GM18498 (cell line): Measurements from ENCODE around the gene SBF2.
"Not testable (repeated sequence)": the region's sequence is repeated elsewhere in the genome, so short reads cannot be mapped to it uniquely, and the experiment has no call there.

Experiments used
- ATAC-seq: cut with Tn5 transposase; IDR thresholded peaks from one replicate; pipeline ENCODE4 v1.9.1; 2021; ENCODE audit warnings: mild to moderate bottlenecking, moderate library complexity; ENCODE audit not compliant: unreplicated experiment

The SBF2 gene

DNA sequence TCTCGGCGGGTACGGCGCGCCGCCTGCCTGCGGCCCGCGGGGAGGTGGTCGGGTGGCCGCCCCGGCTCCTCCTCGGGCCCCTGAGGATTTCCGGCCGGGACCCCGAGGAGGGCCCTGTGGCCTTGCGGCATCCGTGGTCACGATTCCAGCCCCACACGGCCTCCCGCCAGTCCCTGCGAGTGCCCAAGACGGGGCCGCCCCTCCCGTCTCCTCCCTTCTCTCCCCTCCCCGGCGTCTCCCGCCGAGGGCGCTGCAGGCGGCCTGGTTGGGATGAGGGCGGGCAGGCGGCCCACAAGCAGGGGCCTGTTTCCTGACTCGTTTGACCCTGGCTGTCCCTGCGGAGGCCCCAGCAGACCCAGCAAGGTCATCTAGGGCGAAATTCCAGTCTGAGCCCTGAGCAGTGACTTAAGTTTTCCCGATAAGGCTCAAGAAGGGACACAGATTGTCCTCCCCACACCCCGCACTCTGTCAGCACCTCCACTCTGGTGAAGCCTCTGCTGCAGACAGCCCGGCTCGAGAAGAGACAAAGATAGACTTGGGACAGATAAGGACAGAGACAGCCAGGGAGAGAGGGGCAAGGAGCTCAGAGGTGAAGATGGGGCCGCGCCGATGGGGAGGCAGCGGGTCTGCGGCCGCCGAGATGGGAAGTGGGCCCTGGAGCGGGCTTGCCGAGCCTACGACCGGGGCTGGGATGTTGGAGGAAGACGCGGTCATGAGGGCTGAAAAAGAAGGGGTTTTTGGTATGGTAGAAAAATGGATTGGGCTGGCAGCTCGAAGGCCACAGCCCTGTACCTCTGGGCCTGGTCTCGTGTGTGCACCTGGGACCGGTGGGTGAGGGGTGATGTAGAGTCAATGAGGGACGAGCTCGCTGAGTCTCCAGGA is 535.1 kb downstream of the SBF2 start:
- peak; percentile 33 for ATAC-seq

DNA sequence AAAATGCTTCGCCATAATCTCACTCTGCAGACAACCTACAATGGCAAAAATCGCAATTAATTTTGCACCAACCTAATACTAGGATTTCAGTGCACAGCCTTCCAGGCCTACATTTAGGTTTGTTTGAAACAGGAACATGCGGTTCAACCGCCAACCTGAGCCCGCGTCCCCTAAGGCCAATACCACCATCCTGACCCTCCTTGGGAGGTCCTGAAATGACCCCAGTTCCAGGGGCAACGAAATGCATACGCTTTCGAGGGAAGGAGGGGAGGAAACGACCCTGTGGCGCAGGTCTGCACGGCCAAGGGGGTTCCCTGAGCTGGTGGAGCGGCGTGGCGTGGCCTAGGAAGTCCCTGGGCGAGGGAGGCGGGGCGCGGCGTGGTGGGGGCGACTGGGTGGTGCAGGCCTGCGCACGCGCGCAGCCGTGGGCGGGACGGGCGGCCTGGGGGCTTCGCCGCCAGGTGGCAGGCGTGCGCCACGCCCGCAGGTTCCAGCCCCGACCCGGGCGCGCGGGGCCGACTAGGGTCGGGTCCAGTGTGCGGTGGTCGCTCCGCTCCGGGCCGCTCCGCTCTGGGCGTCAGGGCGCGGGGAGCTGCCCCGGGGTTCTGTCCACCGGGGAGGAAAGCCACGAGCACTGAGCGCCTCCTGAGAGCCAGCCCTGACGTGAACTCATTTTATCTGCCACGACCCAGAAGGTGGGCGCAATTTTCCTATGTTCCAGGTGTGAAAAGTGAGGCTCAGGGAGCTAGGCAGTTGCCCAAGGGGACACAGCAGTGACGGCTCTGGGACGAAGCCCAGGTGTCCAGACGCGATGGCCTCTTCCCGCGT is 536.0 kb downstream of the SBF2 start:
- peak; percentile 68 for ATAC-seq

DNA sequence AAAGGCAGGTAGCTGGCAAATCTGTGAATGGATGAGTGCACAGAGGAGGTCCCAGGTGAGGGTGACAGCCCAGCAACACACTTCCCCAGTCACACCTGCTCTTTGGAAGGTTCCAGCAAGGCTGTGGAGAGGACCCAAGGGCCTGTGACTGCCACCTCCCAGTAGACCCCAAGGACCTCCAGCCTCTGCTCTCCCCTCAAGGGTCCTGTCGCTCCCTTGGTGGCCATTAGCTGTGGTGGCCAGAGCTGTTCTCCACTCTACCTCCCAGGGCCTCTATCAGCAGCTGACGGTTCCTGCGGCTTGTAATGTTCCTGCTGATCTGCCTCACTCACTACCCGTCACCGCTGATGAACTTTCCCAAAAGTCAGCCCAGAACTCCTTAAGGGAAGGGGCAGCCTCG is 537.1 kb downstream of the SBF2 start:
- ATAC-seq, result no peak

DNA sequence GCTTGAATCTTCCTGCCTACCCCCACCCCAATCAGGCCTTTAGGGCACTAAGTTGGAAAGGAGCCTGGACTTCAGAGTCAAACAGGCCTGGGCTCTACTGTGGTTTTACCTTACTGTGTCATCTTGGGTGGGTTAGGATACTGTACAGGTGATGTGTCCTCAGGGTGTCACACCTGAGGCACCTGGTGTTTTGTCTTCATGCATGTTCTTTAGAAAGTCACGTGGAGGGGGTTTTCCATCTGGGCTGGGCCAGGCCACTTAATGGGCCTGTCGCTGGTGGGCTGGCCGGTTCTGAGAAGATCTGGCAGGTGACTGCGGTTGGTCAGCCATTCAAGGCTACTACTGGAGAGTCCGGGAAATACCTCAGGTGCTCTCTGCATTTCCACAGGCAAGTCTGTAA is 537.6 kb downstream of the SBF2 start:
- ATAC-seq, result no peak

DNA sequence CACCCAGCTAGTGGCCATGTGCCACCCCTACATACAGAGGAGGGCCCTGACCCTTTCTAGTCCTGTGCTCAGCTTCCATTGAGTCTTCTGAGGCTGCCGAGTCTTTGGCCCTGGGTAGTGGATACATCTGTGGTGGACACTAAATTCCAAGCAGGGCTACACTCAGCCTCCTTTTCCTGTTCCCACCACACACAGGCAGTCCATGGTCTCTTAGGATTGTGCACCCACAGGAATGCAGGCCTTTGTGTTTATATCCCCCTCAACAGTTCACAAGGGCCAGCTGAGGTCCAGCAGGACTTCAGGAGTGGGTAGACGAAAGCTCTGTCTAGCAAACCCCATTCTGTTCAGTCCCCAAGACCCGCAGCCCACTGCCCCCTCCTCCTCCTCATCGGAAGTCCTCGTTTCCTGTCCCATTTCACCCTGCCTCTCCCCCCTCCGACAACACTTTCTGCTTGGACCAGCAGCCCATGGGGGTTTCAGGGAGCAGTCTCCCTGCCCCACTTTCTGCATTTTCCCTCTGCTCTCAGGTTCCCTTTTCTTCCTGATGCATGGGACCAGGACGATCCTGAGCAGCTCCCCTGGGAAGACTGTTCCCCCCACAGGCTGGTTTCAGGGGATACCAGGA is 538.3 kb downstream of the SBF2 start:
- ATAC-seq, result no peak

- ATAC-seq, result no peak
These were observed 540.0 kb downstream of the SBF2 start for GRCh38 chr11:9754010-9754471.

GRCh38 chr11:9753021-9753420 is 541.0 kb downstream of the SBF2 start:
- no peak for ATAC-seq

GRCh38 chr11:9752091-9752490 is 541.9 kb downstream of the SBF2 start:
- ATAC-seq, result no peak

DNA sequence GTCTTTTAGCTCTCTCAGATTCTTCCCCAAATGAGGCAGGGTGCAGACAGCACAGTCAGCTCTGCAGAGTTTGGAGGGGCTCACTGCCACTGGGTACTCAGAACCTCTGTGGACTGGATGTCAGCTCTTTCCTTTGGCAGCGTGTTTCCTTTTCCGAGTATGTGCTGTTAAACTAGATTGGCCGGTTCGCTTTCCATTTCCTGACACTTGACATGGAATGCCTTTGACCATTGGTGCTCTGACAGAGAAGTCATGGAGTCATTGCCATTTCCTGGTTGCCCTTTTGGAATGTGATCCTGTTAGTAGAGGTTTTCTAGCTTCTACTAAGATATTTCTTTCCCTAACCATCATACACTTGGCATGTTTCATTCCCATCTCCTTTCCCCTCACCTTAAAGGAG is 543.5 kb downstream of the SBF2 start:
- ATAC-seq, result no peak

DNA sequence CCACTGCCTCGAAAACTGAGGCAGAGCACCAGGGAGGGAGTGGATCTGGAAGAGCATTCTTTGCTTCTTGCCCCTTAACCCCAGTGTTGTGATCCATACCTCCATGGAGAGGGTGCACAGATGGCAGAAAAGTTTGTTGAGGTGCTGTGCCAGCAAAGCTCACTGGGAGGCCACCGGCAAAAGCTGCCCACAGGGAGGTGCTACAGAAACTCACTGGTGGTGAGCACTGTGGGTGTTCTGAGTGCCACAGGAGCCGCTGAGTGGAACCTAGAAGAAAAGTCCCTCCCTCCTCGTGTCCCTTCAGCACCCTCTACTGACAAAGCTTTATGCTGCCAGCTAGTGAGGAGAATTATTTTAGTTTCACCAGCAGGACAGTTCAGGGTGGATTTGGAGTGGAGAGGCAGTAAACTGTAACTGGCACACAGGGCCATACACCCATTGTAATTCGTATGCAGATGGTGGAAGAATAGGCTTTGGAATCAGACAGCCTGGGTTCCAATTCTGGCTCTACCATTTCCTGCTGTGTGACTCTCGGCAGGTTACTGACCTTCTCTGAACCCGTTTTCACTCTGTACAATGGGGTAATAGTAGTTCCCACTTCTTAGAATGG is 545.6 kb downstream of the SBF2 start:
- peak; percentile 73 for ATAC-seq

DNA sequence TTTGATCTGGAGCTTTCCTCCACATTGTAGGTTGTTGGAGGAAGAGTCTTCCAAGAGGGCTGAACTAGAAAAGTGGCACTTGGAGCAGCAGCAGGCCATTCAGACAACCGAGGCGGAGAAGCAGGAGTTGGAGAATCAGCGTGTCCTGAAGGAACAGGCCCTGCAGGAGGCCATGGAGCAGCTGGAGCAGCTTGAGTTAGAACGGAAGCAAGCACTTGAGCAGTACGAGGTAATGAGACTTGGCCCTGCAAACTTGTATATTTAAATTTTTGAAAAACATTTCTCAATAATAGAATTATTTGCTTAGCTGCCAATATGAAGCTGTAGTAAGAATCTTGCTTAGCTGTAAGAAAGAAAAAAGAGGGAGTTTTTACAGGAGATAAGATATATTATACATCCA is 546.2 kb downstream of the SBF2 start:
- ATAC-seq, result no peak

GRCh38 chr11:9747229-9747628 is 546.8 kb downstream of the SBF2 start:
- ATAC-seq, result no peak

DNA sequence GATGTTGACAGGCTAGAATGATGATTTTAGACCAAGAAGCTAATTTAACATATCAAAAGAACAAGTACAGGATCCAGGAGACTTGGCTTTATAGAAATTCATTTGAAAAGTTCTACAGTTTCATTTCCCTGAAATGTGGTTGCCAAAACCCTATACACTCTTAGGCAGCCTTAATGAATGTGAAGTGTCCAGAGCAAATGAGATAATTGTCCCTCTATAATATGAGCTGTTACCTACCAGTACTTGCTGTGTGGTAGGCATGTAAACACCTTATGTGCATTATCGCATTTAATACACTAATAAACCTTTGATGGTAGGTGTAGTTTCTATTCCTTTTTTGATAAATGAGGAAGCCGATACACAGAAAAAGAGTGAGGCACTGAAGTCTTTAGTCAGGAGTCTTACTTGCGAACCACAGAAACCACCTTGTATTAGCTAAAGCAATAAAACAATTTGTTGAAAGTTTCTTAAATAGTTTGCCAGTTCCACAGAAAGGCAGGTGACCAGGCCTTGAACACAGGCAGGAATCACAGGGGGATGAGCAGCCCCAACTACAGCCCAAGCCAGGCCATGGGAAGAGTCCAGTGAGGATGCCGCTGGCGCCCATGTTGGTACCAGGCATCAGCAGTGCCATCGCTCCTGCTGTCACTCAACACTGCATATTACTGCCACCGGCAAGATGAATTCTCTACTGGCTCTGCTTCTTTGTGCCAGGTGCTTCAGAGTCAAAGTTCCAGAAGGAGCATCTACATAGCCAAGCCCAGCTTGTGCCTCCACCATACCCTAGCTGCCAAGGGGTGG is 548.4 kb downstream of the SBF2 start:
- peak; percentile 60 for ATAC-seq

GRCh38 chr11:9743512-9743911 is 550.5 kb downstream of the SBF2 start:
- not testable (repeated sequence) for ATAC-seq

GRCh38 chr11:9741260-9741659 is 552.8 kb downstream of the SBF2 start:
- ATAC-seq, result no peak

GRCh38 chr11:9740202-9740883 is 553.7 kb downstream of the SBF2 start:
- ATAC-seq, result no peak

GRCh38 chr11:9739123-9739900 is 554.7 kb downstream of the SBF2 start:
- peak; percentile 70 for ATAC-seq

DNA sequence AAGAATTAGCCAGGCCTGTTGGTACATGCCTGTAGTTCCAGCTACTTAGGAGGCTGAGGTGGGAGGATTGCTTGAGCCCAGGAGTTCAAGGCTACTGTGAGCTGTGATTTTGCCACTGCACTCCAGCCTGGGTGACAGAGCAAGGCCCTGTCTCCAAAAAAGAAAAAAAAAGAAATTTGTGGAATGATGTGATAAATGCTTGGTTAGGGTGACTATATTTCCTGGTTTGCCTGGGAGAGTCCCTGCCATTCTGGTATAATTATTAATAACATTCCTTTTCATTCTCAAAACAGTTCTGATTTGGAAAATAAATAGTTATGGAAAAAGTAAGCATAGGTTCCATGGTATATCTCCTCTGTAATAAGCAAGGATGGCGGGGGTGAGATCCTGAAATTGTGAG is 555.3 kb downstream of the SBF2 start:
- no peak for ATAC-seq

GRCh38 chr11:9738116-9738515 is 555.9 kb downstream of the SBF2 start:
- no peak for ATAC-seq
